SU-DHL-6 (cell line): ENCODE measurements around the gene ACSL4.
"Not testable (repeated sequence)": the region's sequence is repeated elsewhere in the genome, so short reads cannot be mapped to it uniquely, and the experiment has no call there.

Source experiments
- H2AFZ ChIP-seq: fragments of 200-600 bp; sonication (generic); 2 replicates; pipeline ENCODE4 v1.6.1; 2014; ENCODE audit warnings: low read depth, mild to moderate bottlenecking, moderate library complexity, mixed read lengths, antibody characterized with exemption, low read length; ENCODE audit not compliant: severe bottlenecking
- H3F3A ChIP-seq: fragments of 200-600 bp; shearing (Covaris generic); 2 replicates; pipeline ENCODE4 v1.6.0; 2016; ENCODE audit warnings: antibody characterized with exemption, mild to moderate bottlenecking; ENCODE audit not compliant: insufficient read depth
- H3K27ac ChIP-seq: fragments of 200-600 bp; sonication (generic); 2 replicates; pipeline ENCODE4 v1.5.1; 2016; ENCODE audit warnings: low read depth, mild to moderate bottlenecking, low read length, moderate library complexity, mixed read lengths
- H3K27me3 ChIP-seq: fragments of 200-600 bp; sonication (generic), shearing (Covaris generic); 2 replicates; pipeline ENCODE4 v1.6.0; 2014; ENCODE audit warnings: mild to moderate bottlenecking, low read length
- H3K36me3 ChIP-seq: fragments of 200-600 bp; sonication (generic); 2 replicates; pipeline ENCODE4 v1.6.1; 2014; ENCODE audit warnings: mild to moderate bottlenecking, low read length, mixed read lengths
- H3K4me2 ChIP-seq: fragments of 300-600, 200-600 bp; shearing (Covaris generic), sonication (generic); 2 replicates; pipeline ENCODE4 v1.6.0; 2014; ENCODE audit warnings: low read length, low read depth, mild to moderate bottlenecking; ENCODE audit not compliant: poor library complexity, severe bottlenecking
- H3K4me3 ChIP-seq: fragments of 200-600 bp; sonication (generic); 2 replicates; pipeline ENCODE4 v1.5.1; 2014; ENCODE audit warnings: antibody characterized with exemption, low read length, mild to moderate bottlenecking, mixed read lengths; ENCODE audit not compliant: insufficient read depth, poor library complexity, severe bottlenecking
- H3K79me2 ChIP-seq: fragments of 200-600 bp; sonication (generic); 2 replicates; pipeline ENCODE4 v1.6.1; 2014; ENCODE audit warnings: mild to moderate bottlenecking, low read length, moderate library complexity; ENCODE audit not compliant: insufficient read depth
- H3K9ac ChIP-seq: fragments of 200-600 bp; sonication (generic); 2 replicates; pipeline ENCODE4 v1.7.0; 2014; ENCODE audit warnings: mild to moderate bottlenecking, low read length
- H3K9me2 ChIP-seq: fragments of 200-600 bp; sonication (generic); replicated peaks from 2 replicates; pipeline ENCODE4 v1.6.1; 2014; ENCODE audit warnings: low read length; ENCODE audit not compliant: insufficient read depth
- H3K9me3 ChIP-seq: fragments of 200-600 bp; sonication (generic); 2 replicates; pipeline ENCODE4 v1.6.1; 2014; ENCODE audit warnings: low read length, mixed read lengths; ENCODE audit not compliant: insufficient read depth
- H4K20me1 ChIP-seq: fragments of 200-600 bp; sonication (generic); 2 replicates; pipeline ENCODE4 v1.6.1; 2014; ENCODE audit warnings: low read depth, mild to moderate bottlenecking, antibody characterized with exemption, low read length, moderate library complexity, mixed read lengths
- EZH2phosphoT487 ChIP-seq: fragments of 200-600 bp; sonication (generic), shearing (Covaris generic); conservative IDR thresholded peaks from 2 replicates; pipeline ENCODE4 v1.6.1; 2018; ENCODE audit warnings: mild to moderate bottlenecking, antibody characterized with exemption, low read length, moderate library complexity, mixed read lengths
- TF ChIP-seq, protein P1 (sequence below): fragments of 200-600 bp; sonication (generic); IDR thresholded peaks from one replicate; pipeline ENCODE4 v1.5.1; 2017; ENCODE audit warnings: antibody characterized with exemption, mild to moderate bottlenecking, low read length, moderate library complexity; ENCODE audit not compliant: insufficient read depth, poor library complexity, severe bottlenecking

ACSL4 gene

GRCh38 chrX:109672239-109672638 lies 60.8 kb downstream of the ACSL4 start:
- Histone ChIP-seq H4K20me1 (no peaks in the 10 kb centered on the region), H3K36me3 (peaks cover 10% of the 10 kb centered on the region; the same call in 1 of the 2 replicates)

GRCh38 chrX:109671170-109671569 lies 61.9 kb downstream of the ACSL4 start:
- not testable (repeated sequence) for H3K4me2 ChIP-seq, H2AFZ ChIP-seq, H3K79me2 ChIP-seq, H3K9me3 ChIP-seq, H3K27me3 ChIP-seq, H3K4me3 ChIP-seq, H3K9ac ChIP-seq, H3F3A ChIP-seq, H3K9me2 ChIP-seq, H4K20me1 ChIP-seq, H3K27ac ChIP-seq, H3K36me3 ChIP-seq

More at GRCh38 chrX:109672239-109672638, 60.8 kb downstream of the ACSL4 start:
- no peaks in the 10 kb centered on the region for H3K27me3 ChIP-seq
- no peak overlapping the region for H3K27ac ChIP-seq
- H3K9me2 ChIP-seq, result no peaks in the 10 kb centered on the region
- H3K4me3 ChIP-seq, result no peak overlapping the region
- no peak overlapping the region for H3K9ac ChIP-seq
- H3K9me3 ChIP-seq, result no peaks in the 10 kb centered on the region
- H3F3A ChIP-seq, result no peaks in the 10 kb centered on the region
- H3K79me2 ChIP-seq, result no peaks in the 10 kb centered on the region
- no peak overlapping the region for H3K4me2 ChIP-seq
- no peak overlapping the region for H2AFZ ChIP-seq
- TF ChIP-seq, protein P1, sequence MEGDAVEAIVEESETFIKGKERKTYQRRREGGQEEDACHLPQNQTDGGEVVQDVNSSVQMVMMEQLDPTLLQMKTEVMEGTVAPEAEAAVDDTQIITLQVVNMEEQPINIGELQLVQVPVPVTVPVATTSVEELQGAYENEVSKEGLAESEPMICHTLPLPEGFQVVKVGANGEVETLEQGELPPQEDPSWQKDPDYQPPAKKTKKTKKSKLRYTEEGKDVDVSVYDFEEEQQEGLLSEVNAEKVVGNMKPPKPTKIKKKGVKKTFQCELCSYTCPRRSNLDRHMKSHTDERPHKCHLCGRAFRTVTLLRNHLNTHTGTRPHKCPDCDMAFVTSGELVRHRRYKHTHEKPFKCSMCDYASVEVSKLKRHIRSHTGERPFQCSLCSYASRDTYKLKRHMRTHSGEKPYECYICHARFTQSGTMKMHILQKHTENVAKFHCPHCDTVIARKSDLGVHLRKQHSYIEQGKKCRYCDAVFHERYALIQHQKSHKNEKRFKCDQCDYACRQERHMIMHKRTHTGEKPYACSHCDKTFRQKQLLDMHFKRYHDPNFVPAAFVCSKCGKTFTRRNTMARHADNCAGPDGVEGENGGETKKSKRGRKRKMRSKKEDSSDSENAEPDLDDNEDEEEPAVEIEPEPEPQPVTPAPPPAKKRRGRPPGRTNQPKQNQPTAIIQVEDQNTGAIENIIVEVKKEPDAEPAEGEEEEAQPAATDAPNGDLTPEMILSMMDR, result no peak
- TF ChIP-seq EZH2phosphoT487, result no peak

DNA sequence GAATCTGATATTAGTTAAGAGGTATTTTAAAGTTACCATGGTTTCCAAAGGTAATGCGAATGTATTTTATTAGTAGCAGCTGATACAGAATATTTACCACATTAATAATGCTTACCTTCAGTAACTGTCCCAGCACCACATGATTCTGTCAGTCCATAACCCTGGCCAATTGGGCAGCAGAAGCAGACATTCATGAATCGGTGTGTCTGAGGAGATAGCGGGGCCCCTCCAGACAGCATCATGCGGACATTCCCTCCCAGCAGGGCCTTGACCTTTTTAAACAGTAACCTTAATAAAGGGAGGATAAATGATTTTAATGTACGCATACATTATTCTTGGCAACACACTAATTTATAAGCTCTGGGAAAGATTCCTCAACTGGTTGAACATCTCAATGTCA lies 65.1 kb downstream of the ACSL4 start:
- no peak overlapping the region for H3K27ac ChIP-seq
- no peak overlapping the region for H3K4me3 ChIP-seq
- H3K4me2 ChIP-seq, result no peak overlapping the region
- no peaks in the 10 kb centered on the region for H3F3A ChIP-seq
- H3K9me2 ChIP-seq, result no peaks in the 10 kb centered on the region
- no peaks in the 10 kb centered on the region for H3K79me2 ChIP-seq
- no peaks in the 10 kb centered on the region for H3K9me3 ChIP-seq
- no peak overlapping the region for H3K9ac ChIP-seq
- H4K20me1 ChIP-seq, result no peaks in the 10 kb centered on the region
- H3K36me3 ChIP-seq, result peaks cover 10% of the 10 kb centered on the region; the same call in 1 of the 2 replicates
- no peaks in the 10 kb centered on the region for H3K27me3 ChIP-seq
- no peak for TF ChIP-seq EZH2phosphoT487
- TF ChIP-seq, protein P1, result no peak
- no peak overlapping the region for H2AFZ ChIP-seq

DNA sequence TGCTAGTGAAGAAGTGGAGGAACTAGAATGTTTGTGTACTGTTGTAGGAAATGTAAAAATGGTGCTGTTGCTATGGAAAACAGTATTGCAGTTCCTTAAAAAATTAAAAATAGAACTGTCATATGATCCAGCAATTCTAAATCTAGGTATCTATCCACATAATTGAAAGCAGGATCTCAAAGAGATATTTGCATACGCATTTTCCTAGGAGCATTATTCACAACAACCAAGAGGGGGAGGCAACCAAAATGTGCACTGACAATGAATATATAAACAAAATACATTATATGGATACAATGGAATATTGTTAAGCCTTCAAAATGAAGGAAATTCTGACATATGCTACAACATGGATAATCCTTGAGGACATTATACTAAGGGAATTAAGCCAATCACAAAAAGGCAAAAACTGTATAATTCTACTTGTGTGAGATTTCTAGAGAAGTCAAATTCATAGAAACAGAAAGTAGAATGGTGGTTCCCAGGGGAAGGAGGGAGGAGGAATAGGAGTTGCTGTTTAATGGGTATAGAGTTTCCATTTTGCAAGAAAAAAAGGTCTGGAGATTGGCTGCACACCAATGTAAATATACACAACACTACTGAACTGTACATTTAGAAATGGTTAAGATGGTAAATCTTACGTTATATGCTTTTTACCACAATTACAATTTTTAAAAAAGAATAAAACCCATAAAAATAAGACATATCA lies 72.5 kb downstream of the ACSL4 start:
- H3K27me3 ChIP-seq, result no peaks in the 10 kb centered on the region
- TF ChIP-seq, protein P1, result no peak
- H3K9me2 ChIP-seq, result no peaks in the 10 kb centered on the region
- no peaks in the 10 kb centered on the region for H3K79me2 ChIP-seq
- H4K20me1 ChIP-seq, result no peaks in the 10 kb centered on the region
- no peaks in the 10 kb centered on the region for H3F3A ChIP-seq
- H3K4me2 ChIP-seq, result no peak overlapping the region
- H2AFZ ChIP-seq, result no peak overlapping the region
- H3K27ac ChIP-seq, result no peak overlapping the region
- H3K9ac ChIP-seq, result no peak overlapping the region
- peaks cover 42% of the 10 kb centered on the region; the same call in 1 of the 2 replicates for H3K36me3 ChIP-seq
- no peaks in the 10 kb centered on the region for H3K9me3 ChIP-seq
- no peak overlapping the region for H3K4me3 ChIP-seq
